Neural progenitor cell (in vitro differentiated cells): Measurements from ENCODE around the gene PLXNB1. TPM values are rescaled to one million over a fixed set of nuclear protein-coding genes. Genes with fewer than 3 reads are reported as not detected.

Experiments
- DNase-seq: peaks from one replicate; pipeline ENCODE4 v3.0.0-alpha.2; 2016; ENCODE audit warnings: low spot score
- H2AFZ ChIP-seq: fragments of 200-600 bp; sonication (generic); replicated peaks from 2 replicates; pipeline ENCODE4 v1.6.1; 2016; ENCODE audit warnings: antibody characterized with exemption
- H3F3A ChIP-seq: fragments of 200-600 bp; sonication (generic); 2 replicates; pipeline ENCODE4 v1.6.1; 2016; ENCODE audit warnings: antibody characterized with exemption, low read depth
- H3K27ac ChIP-seq: fragments of 200-600 bp; sonication (generic); 2 replicates; pipeline ENCODE4 v1.5.1; 2016; ENCODE audit warnings: mild to moderate bottlenecking
- H3K27me3 ChIP-seq: fragments of 200-600 bp; sonication (generic); 2 replicates; pipeline ENCODE4 v1.6.1; 2016; ENCODE audit warnings: mild to moderate bottlenecking, moderate library complexity
- H3K36me3 ChIP-seq: fragments of 200-600 bp; sonication (generic); 2 replicates; pipeline ENCODE4 v1.5.1; 2016
- H3K4me1 ChIP-seq: fragments of 200-600 bp; sonication (generic); 2 replicates; pipeline ENCODE4 v1.6.1; 2016; ENCODE audit warnings: mixed run types
- H3K4me2 ChIP-seq: fragments of 200-600 bp; sonication (generic); 2 replicates; pipeline ENCODE4 v1.6.1; 2016
- H3K4me3 ChIP-seq: fragments of 200-600 bp; sonication (generic); 2 replicates; pipeline ENCODE4 v1.5.1; 2016
- H3K79me2 ChIP-seq: fragments of 200-600 bp; sonication (generic); 2 replicates; pipeline ENCODE4 v1.6.1; 2016; ENCODE audit warnings: low read depth
- H3K9ac ChIP-seq: fragments of 200-600 bp; sonication (generic); 2 replicates; pipeline ENCODE4 v1.6.1; 2016
- H3K9me3 ChIP-seq: fragments of 200-600 bp; sonication (generic); 2 replicates; pipeline ENCODE4 v1.5.1; 2016; ENCODE audit warnings: low read depth
- H4K20me1 ChIP-seq: fragments of 200-600 bp; sonication (generic); 2 replicates; pipeline ENCODE4 v1.6.1; 2016; ENCODE audit warnings: low read depth
- H3K27ac Mint-ChIP-seq: 3 replicates; pipeline ENCODE4 v1.8.0; 2021; ENCODE audit warnings: mixed read lengths
- H3K27me3 Mint-ChIP-seq: 2 replicates; pipeline ENCODE4 v1.8.0; 2022; ENCODE audit warnings: low read depth, mild to moderate bottlenecking, inconsistent platforms, moderate library complexity, mixed read lengths; ENCODE audit not compliant: insufficient read depth
- H3K36me3 Mint-ChIP-seq: 3 replicates; pipeline ENCODE4 v1.8.0; 2021; ENCODE audit warnings: mixed read lengths
- H3K4me1 Mint-ChIP-seq: 3 replicates; pipeline ENCODE4 v1.8.0; 2021; ENCODE audit warnings: mixed read lengths
- H3K4me3 Mint-ChIP-seq: 3 replicates; pipeline ENCODE4 v1.8.0; 2021; ENCODE audit warnings: mild to moderate bottlenecking, moderate library complexity, mixed read lengths
- H3K9me3 Mint-ChIP-seq: 3 replicates; pipeline ENCODE4 v1.8.0; 2020; ENCODE audit warnings: mixed read lengths
- CTCF ChIP-seq: fragments of 200-600 bp; sonication (generic); IDR thresholded peaks from 2 replicates; pipeline ENCODE4 v1.5.1; 2017; ENCODE audit warnings: antibody characterized with exemption, mild to moderate bottlenecking
- EZH2 ChIP-seq: fragments of 200-600 bp; sonication (generic); IDR thresholded peaks from 2 replicates; pipeline ENCODE4 v1.6.1; 2017; ENCODE audit warnings: antibody characterized with exemption, mild to moderate bottlenecking, moderate library complexity
- EZH2phosphoT487 ChIP-seq: fragments of 200-600 bp; sonication (generic); IDR thresholded peaks from 2 replicates; pipeline ENCODE4 v1.6.1; 2017; ENCODE audit warnings: antibody characterized with exemption
- total RNA-seq: library from RNA; depleted of rRNA; stranded (reverse); fragments of >200 nt; gene quantifications from 2 replicates; pipeline ENCODE4 v1.2.3, GENCODE V29; 2015; ENCODE audit warnings: low replicate concordance

PLXNB1 gene
- total RNA-seq, 1 donor from 2014 or later: 53.6 TPM

DNA sequence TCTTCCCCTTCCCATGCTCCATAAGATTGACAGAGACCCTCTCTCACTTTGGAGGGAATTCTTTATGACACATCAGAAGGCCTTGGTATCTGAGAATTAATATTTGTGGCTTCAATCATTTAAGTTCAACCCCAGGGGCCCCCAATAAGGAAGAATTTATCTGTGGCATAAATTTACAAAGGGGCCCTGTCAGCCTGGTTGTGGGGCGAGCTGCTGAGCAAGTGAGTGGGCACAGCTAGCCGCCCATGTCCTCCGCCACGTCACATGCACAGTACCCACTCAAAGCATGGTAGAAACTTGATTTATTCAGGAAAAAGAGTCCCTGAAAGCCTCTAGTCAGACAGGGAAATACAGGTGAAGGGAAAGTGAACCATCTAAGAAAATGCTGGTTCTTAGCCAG, 13.3 kb downstream of the PLXNB1 start:
- DNase-seq: no peak
- no peaks in the 10 kb centered on the region for H3K36me3 ChIP-seq
- no peaks in the 10 kb centered on the region for H3K4me1 ChIP-seq
- H3K27ac ChIP-seq: no peak overlapping the region
- no peaks in the 10 kb centered on the region for H3K9me3 ChIP-seq
- peaks cover 26% of the 10 kb centered on the region for H4K20me1 ChIP-seq
- no peaks in the 10 kb centered on the region for H3K4me1 Mint-ChIP-seq
- H3K79me2 ChIP-seq: peaks cover 1% of the 10 kb centered on the region
- no peak overlapping the region for H2AFZ ChIP-seq
- H3K9me3 Mint-ChIP-seq: no peaks in the 10 kb centered on the region
- H3K9ac ChIP-seq: no peak overlapping the region
- H3K4me3 ChIP-seq: no peak overlapping the region
- H3F3A ChIP-seq: no peaks in the 10 kb centered on the region
- no peak overlapping the region for H3K4me2 ChIP-seq
- no peaks in the 10 kb centered on the region for H3K27me3 ChIP-seq
- TF ChIP-seq EZH2phosphoT487 (no peak), CTCF (no peak), EZH2 (no peak)
- H3K4me3 Mint-ChIP-seq: no peak overlapping the region
- H3K36me3 Mint-ChIP-seq: peaks cover 25% of the 10 kb centered on the region
- H3K27ac Mint-ChIP-seq: no peak overlapping the region
- peaks cover 7% of the 10 kb centered on the region for H3K27me3 Mint-ChIP-seq

GRCh38 chr3:48416091-48416505, 13.8 kb downstream of the PLXNB1 start:
- TF ChIP-seq EZH2 (no peak), EZH2phosphoT487 (no peak), CTCF (no peak)
- Mint-ChIP-seq H3K27ac (no peak overlapping the region), H3K27me3 (peaks cover 7% of the 10 kb centered on the region), H3K4me3 (no peak overlapping the region), H3K4me1 (no peaks in the 10 kb centered on the region), H3K36me3 (peaks cover 25% of the 10 kb centered on the region), H3K9me3 (no peaks in the 10 kb centered on the region)
- Histone ChIP-seq H3K4me1 (no peaks in the 10 kb centered on the region), H3K36me3 (no peaks in the 10 kb centered on the region), H3K79me2 (no peaks in the 10 kb centered on the region), H3K4me2 (no peak overlapping the region), H4K20me1 (peaks cover 21% of the 10 kb centered on the region), H2AFZ (no peak overlapping the region), H3K27ac (no peak overlapping the region), H3K9me3 (no peaks in the 10 kb centered on the region), H3F3A (no peaks in the 10 kb centered on the region), H3K4me3 (no peak overlapping the region), H3K27me3 (no peaks in the 10 kb centered on the region), H3K9ac (no peak overlapping the region)
- no peak for DNase-seq

GRCh38 chr3:48415251-48415953, 14.5 kb downstream of the PLXNB1 start:
- Mint-ChIP-seq H3K9me3 (no peaks in the 10 kb centered on the region), H3K36me3 (peaks cover 22% of the 10 kb centered on the region), H3K27me3 (peaks cover 7% of the 10 kb centered on the region), H3K27ac (no peak overlapping the region), H3K4me1 (no peaks in the 10 kb centered on the region), H3K4me3 (no peak overlapping the region)
- no peak overlapping the region for H2AFZ ChIP-seq
- peaks cover 14% of the 10 kb centered on the region for H4K20me1 ChIP-seq
- no peak for DNase-seq
- no peaks in the 10 kb centered on the region for H3K4me1 ChIP-seq
- no peak overlapping the region for H3K9ac ChIP-seq
- H3F3A ChIP-seq: no peaks in the 10 kb centered on the region
- no peak for TF ChIP-seq EZH2phosphoT487
- peak; percentile 9 for TF ChIP-seq CTCF
- no peak overlapping the region for H3K4me2 ChIP-seq
- no peak overlapping the region for H3K27ac ChIP-seq
- H3K27me3 ChIP-seq: no peaks in the 10 kb centered on the region
- no peaks in the 10 kb centered on the region for H3K79me2 ChIP-seq
- H3K4me3 ChIP-seq: no peak overlapping the region
- no peaks in the 10 kb centered on the region for H3K36me3 ChIP-seq
- H3K9me3 ChIP-seq: no peaks in the 10 kb centered on the region
